ENCODE measurements around the gene IL36B.

DNA sequence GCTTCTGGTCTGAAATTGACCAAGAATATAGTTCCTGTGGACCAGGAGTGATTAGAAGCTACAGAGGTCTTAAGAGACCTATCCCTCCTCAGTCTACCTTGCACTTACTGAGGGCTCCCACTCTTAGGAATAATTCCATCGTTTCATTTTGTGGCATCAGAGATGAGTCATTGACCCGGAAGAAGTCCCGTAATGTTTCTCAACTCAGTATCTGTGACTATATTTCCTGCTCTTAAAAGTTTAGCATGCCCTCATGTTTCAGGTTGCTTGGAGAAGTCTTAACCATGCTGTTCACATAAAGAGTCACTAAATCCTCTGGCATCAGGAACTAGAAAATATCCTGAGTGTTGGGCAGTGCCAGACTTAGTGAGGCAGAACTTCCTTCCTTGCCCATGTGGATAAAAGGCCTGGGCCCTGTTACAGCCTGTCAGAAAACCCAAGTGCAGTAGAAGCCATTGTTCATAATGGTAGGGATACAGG lies 47.6 kb downstream of the IL36B start, which contains the start of gene IL36A:
- TF ChIP-seq POLR2A (IDR thresholded peaks at IDR 0.05; ENCODE audit: low read depth, low read length): no peak
- TF ChIP-seq TAF1 (IDR thresholded peaks at IDR 0.05; ENCODE audit: borderline replicate concordance, low read depth, low read length): no peak
- TF ChIP-seq POLR2AphosphoS5 (IDR thresholded peaks at IDR 0.05; ENCODE audit: low read depth, low read length): no peak

Measured in GM12892 (cell line).